ENCODE data around the gene PLEKHG4.

DNA sequence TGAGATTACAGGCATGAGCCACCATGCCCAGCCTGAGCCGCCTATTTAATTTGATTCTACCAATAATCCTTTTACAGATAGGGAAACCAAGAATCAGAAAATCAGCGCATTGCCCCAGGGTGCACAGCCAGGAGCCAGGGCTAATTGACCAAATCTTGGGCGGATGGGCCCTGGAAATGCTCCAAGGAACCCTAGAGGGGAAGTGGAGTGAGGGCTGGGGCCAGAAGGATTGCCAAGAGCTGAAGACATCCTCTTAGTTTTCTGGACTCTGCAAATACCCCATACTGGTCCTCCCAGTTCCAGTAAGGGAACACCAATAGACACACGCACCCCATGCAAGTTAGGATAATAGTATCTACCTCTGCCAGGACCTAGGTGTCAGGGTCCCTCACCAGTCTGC, 35.9 kb upstream of the PLEKHG4 start:
- TF ChIP-seq, protein P1, sequence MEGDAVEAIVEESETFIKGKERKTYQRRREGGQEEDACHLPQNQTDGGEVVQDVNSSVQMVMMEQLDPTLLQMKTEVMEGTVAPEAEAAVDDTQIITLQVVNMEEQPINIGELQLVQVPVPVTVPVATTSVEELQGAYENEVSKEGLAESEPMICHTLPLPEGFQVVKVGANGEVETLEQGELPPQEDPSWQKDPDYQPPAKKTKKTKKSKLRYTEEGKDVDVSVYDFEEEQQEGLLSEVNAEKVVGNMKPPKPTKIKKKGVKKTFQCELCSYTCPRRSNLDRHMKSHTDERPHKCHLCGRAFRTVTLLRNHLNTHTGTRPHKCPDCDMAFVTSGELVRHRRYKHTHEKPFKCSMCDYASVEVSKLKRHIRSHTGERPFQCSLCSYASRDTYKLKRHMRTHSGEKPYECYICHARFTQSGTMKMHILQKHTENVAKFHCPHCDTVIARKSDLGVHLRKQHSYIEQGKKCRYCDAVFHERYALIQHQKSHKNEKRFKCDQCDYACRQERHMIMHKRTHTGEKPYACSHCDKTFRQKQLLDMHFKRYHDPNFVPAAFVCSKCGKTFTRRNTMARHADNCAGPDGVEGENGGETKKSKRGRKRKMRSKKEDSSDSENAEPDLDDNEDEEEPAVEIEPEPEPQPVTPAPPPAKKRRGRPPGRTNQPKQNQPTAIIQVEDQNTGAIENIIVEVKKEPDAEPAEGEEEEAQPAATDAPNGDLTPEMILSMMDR (IDR thresholded peaks at IDR 0.05): no peak
- TF ChIP-seq POLR2A (IDR thresholded peaks at IDR 0.05): no peak

Measured in testis (tissue), 2 donors.